ENCODE measurements around the gene TLX3. TPM values are rescaled to one million over a fixed set of nuclear protein-coding genes. Genes with fewer than 3 reads are reported as not detected.

TLX3 gene
- total and polyA plus RNA-seq, 11 donors, result 0.15 TPM; not detected in 10

DNA sequence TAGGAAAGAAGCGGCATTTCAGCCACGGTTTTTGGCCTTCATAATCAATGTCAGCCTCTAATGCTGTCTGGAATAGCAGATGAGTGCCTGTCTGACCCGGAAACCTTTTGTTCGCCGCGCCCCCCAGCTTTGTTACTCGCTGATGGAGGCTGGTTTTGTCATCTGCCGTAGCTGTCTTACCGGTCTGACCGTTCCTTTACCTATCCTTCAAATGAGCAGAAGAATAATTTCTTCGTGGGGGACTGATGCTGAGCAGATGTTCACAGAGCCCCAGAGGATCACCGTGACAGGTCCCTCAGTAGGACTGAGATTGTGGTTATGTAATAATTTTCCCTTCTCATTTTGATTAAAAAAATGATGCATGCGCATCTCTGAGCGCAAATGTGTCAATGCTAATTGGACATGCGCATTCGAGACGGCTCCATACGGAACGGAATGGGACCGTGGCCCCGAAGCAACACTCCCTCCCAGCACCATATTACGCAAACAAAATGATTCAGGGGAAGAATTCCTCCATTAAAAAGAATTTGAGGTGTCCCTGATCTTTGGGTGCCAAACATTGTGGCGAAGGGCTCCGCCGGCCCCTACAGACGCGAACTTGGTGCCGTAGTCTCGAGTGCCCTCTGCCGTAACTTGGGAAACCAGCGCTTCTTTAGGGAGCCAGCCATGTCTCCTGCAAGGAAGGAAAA lies 27.6 kb downstream of the TLX3 start:
- intact Hi-C loops (cut with DNase I), result loop anchor here (1.0 to 10.0 kb wide), 10 partner anchors 129 to 699 kb away; no protein-coding TSS in a partner anchor
- Histone ChIP-seq H3K27me3 (peaks cover 0 to 78% (median 22%) of the 10 kb centered on the region in 9 donors), H3K4me3 (peak overlapping the region in 11 of 12 donors; percentile 5 to 56 (median 35)), H3K4me1 (peaks cover 0 to 11% (median 0%) of the 10 kb centered on the region in 12 donors), H3K36me3 (no peaks in the 10 kb centered on the region), H3K27ac (no peak overlapping the region), H3K9me3 (no peaks in the 10 kb centered on the region)
- no peak for TF ChIP-seq POLR2A (IDR thresholded peaks at IDR 0.05)
- TF ChIP-seq, protein P1, sequence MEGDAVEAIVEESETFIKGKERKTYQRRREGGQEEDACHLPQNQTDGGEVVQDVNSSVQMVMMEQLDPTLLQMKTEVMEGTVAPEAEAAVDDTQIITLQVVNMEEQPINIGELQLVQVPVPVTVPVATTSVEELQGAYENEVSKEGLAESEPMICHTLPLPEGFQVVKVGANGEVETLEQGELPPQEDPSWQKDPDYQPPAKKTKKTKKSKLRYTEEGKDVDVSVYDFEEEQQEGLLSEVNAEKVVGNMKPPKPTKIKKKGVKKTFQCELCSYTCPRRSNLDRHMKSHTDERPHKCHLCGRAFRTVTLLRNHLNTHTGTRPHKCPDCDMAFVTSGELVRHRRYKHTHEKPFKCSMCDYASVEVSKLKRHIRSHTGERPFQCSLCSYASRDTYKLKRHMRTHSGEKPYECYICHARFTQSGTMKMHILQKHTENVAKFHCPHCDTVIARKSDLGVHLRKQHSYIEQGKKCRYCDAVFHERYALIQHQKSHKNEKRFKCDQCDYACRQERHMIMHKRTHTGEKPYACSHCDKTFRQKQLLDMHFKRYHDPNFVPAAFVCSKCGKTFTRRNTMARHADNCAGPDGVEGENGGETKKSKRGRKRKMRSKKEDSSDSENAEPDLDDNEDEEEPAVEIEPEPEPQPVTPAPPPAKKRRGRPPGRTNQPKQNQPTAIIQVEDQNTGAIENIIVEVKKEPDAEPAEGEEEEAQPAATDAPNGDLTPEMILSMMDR (IDR thresholded peaks at IDR 0.05), result peak; percentile 26 to 72 (median 58)
- DNase-seq (peak in 1 of 5 donors; percentile 26), ATAC-seq (peak in 3 of 4 donors; percentile 72 to 75 (median 73))
- WGBS, 4 donors, result 8 to 15% (median 9%) methylated on average over 30 to 31 of the region's 31 CpGs

DNA sequence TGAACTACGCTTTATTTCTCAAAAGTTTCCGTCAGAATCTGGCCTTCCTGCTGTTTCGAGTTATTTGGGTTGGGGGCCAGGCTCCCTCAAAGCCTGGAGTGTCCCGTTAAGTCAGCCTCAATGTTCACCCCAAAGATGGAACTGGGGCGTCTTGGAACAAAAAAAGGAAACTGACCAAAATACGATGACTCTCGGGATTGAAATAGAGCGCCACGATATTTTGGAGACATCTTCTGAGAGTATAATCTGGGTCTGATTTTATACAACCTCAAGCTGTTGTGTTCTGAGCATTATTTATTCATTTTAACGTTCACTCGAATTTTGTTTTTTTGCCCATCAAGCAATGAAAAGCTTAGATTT lies 28.1 kb downstream of the TLX3 start:
- H3K27me3 ChIP-seq, result peaks cover 0 to 73% (median 22%) of the 10 kb centered on the region in 9 donors
- H3K27ac ChIP-seq, result no peak overlapping the region
- DNase-seq, result no peak
- TF ChIP-seq POLR2A (IDR thresholded peaks at IDR 0.05), result no peak
- peak overlapping the region in 10 of 12 donors; percentile 20 to 56 (median 38) for H3K4me3 ChIP-seq
- no peaks in the 10 kb centered on the region for H3K36me3 ChIP-seq
- intact Hi-C loops (cut with DNase I), result loop anchor here (1.0 to 10.0 kb wide), 10 partner anchors 130 to 700 kb away; no protein-coding TSS in a partner anchor
- H3K9me3 ChIP-seq, result no peaks in the 10 kb centered on the region
- ATAC-seq, result no peak
- H3K4me1 ChIP-seq, result peaks cover 0 to 11% (median 0%) of the 10 kb centered on the region in 12 donors
- WGBS, 4 donors, result 25 to 33% (median 29%) methylated on average over 10 to 11 of the region's 11 CpGs

DNA sequence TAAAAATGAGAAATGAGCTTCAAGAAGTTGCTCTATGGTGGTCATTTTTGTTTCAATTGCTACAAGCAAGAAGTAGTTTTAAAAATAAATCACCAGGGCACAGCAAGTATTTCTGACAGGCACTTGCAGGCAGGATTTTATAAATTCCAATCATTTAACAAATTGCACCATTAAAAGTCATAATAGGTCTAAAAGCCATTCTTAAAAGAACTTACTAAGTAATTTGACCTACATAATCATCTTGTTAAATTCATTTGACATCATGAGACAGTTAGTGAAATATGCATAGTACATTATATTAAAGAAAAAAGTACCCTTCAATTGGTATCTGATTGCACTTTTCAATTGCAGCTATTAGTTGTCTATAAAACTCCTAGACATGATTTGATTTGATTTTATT lies 31.0 kb downstream of the TLX3 start:
- H3K4me1 ChIP-seq, result peaks cover 0 to 11% (median 0%) of the 10 kb centered on the region in 12 donors
- TF ChIP-seq, protein P1 (IDR thresholded peaks at IDR 0.05), result no peak
- TF ChIP-seq POLR2A (IDR thresholded peaks at IDR 0.05), result no peak
- H3K27ac ChIP-seq, result no peak overlapping the region
- no peaks in the 10 kb centered on the region for H3K9me3 ChIP-seq
- DNase-seq (no peak), ATAC-seq (no peak)
- intact Hi-C loops (cut with DNase I), result loop anchor here in 3 of 10 donors (5.0 to 10.0 kb wide), 3 partner anchors 703 to 905 kb away; no protein-coding TSS in a partner anchor
- H3K4me3 ChIP-seq, result no peak overlapping the region
- H3K27me3 ChIP-seq, result peaks cover 0 to 49% (median 16%) of the 10 kb centered on the region in 9 donors
- no peaks in the 10 kb centered on the region for H3K36me3 ChIP-seq

DNA sequence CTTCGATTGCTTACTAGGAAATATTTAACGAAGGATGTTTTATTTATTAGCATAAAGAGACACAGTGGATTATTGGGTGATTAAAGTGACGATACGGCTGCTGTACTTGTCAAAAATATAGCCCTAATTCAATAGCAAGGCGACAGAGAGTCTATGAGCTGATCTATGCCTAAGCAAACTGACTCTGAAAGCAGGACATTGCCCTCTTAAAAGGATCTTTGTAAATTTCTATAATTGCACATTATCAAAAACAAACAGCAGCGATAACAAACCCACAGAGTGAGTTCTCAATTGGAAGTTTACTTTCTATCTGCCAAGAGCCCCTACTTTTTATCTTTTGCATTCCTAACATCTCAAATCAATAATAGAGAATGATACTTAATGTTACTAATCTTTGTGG lies 31.4 kb downstream of the TLX3 start:
- no peak overlapping the region for H3K27ac ChIP-seq
- H3K27me3 ChIP-seq, result peaks cover 0 to 44% (median 13%) of the 10 kb centered on the region in 9 donors
- ATAC-seq (no peak), DNase-seq (no peak)
- TF ChIP-seq, protein P1 (IDR thresholded peaks at IDR 0.05), result no peak
- no peak for TF ChIP-seq POLR2A (IDR thresholded peaks at IDR 0.05)
- 77 to 83% (median 81%) methylated on average over 6 of the region's 6 CpGs for WGBS, 4 donors
- no peaks in the 10 kb centered on the region for H3K9me3 ChIP-seq
- no peak overlapping the region for H3K4me3 ChIP-seq
- intact Hi-C loops (cut with DNase I), result loop anchor here in 3 of 10 donors (5.0 to 10.0 kb wide), 3 partner anchors 703 to 906 kb away; no protein-coding TSS in a partner anchor
- no peaks in the 10 kb centered on the region for H3K36me3 ChIP-seq
- H3K4me1 ChIP-seq, result peaks cover 0 to 11% (median 0%) of the 10 kb centered on the region in 12 donors
